ENCODE data around the gene FAM13C.

- TF ChIP-seq CTCF (IDR thresholded peaks at IDR 0.05) (no peak), POLR2A (IDR thresholded peaks at IDR 0.05) (no peak)
Observed at GRCh38 chr10:59257224-59257623, 105.1 kb downstream of the FAM13C start.
